Activated naive CD4-positive, alpha-beta T cell treated with Interleukin-2 at 50 U/mL for 16 hours (primary cell): ENCODE measurements around the gene SGSM2.

Experiments used
- DNase-seq: peaks from one replicate; pipeline ENCODE4 v3.0.0-alpha.2; 2020

Gene SGSM2

DNA sequence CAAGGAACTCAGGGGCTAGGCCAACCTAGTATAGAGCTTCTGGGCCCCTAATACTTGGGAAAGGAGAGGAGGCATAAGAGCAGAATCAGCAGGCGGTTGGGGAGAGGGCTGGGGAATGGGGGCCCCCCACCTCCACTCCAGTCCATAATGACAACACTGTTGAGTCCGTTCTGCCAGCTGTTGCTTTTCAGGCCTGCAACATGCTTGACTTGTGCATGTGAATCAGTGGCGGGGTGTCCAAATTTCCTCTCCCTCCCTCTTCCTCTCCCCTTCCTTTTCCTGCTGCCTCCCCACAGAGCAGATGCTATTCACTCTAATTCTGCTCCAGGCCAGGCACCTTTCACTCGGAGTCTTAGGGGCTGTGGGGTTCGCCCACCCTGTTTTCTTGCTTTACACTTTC is 31.7 kb downstream of the SGSM2 start:
- no peak for DNase-seq

DNA sequence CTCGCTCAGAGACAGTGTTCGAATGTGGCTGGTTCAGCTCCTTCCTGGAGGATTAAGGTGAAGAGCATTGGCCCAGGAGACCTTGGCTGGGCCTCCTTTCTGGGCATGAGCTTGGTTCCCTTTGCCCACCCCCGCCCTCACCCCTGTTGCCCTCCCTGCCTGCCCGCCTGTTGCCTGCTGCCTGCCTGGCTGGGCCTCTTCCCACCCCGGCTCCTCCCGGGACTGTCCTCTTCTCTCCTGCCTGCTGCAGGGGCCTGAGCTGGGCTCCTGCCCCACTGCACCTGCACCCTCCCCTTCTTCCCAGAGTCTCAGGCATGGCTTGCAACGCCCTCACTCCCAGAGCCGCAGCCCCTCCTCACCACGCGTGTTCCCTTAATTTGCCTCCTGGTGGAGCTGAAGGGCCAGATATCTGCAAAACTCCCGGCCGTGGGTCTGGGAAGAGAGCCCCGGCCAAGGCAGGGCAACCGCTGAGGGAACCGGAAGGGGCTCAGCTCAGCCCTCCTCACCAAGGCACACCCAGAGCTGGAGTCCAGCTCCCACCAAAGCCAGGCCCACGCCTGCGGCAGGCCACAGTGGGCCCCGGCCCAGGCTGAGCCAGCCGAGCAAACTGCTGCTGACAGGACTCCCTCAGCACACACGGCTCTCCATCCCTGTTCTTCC is 32.4 kb downstream of the SGSM2 start:
- DNase-seq = no peak

DNA sequence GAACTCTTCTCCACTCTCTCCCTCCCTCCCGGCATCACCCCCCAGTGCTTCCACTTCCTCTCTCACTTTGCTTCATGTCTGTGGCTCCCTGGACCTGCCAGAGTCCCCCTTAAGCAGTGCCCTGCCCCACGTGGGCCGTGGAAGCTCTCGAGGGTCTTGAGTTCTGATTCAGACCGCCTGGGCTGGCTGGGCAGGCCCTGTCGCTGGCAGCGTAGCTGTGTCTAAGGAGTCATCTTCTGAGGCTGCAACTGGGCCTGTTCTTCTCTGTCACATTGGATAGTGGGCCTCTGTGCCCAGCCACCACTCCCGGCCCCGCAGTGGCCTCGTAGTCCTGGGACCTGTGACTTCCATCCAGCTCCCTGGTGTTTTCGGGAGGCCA is 32.9 kb downstream of the SGSM2 start:
- DNase-seq = no peak

DNA sequence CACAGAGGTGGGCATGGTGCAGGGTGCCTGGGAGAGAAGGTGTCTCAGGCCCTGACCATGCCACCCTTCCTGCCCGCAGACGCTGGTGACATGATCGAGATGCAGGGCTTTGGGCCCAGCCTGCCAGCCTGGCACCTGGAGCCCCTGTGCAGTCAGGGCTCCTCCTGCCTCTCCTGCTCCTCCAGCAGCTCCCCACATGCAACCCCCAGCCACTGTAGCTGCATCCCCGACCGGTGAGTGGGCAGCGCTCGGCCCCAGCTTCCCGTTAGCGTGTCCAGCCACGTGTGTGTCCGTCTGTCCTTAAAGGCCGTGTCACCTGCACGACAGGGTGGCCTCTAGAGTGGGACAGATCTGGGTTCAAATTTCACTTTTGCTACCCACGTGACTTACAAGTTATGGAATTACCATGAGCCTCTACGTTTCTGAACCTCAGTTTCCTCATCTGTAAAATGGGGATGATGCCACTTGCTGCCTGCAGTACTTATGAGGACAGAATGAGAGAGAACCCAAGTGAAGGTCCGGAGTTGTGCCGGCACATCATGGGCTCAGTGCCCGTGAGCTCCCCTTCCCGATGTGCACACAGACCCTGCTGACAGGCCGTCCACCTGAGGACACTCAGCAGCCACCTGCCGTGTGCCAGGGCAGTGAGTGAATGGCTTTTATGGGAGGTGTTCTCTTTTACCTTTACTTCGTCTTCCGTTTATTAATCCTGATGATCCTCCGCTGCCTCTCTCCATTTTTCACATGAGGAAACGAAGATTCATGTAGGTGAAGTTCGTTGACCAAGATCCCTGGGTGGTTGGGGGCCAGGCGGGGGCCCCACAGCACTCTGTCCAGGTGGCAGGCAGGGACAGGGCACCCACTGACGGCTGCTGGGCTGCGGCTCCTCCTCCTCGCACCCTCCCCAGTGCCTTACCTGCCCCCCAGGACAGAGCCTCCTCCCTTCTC is 34.2 kb downstream of the SGSM2 start:
- DNase-seq = no peak

DNA sequence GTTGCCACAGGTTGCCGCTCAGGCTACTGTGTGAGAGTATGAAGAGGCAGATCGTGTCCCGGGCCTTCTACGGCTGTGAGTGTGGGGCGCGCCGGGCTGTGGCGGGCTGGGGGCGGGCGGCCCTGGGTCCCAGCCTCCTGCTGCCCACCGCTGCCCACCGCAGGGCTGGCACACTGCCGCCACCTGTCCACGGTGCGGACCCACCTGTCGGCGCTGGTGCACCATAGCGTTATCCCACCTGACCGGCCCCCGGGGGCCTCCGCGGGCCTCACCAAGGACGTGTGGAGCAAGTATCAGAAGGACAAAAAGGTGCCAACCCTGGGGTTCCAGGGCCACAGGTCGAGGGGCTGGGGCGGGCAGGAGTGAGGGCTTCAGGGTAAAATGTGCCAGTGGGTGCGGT is 34.9 kb downstream of the SGSM2 start:
- DNase-seq = no peak

DNA sequence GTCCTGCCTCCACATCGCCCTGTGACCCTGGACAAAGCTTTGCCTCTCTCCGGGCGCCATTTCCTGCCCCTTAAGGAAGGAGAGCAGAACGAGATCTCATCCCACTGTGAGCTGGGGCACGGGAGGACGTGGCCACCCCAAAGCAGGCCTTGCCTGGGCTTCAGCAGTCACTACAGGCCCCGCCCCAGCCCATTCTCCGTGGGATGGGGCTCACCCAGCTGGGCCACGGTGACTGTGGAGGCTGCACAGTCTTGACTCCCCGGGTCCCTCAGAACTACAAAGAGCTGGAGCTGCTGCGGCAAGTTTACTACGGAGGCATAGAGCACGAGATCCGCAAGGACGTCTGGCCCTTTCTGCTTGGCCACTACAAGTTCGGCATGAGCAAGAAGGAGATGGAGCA is 35.4 kb downstream of the SGSM2 start:
- no peak for DNase-seq

DNA sequence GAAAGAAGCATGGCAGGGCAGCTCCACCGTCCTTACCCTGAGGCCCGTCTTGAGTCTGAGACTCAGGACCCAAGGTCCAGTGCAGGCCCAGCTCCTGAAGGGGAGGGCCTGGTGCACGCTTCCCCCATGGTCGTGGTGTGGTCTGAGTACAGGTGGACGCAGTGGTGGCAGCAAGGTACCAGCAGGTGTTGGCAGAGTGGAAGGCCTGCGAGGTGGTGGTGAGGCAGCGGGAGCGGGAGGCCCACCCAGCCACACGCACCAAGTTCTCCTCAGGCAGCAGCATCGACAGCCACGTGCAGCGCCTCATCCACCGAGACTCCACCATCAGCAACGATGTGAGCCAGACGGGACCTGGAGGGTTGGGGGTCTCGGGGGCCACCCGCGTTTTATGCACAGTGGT is 35.9 kb downstream of the SGSM2 start:
- DNase-seq = no peak

DNA sequence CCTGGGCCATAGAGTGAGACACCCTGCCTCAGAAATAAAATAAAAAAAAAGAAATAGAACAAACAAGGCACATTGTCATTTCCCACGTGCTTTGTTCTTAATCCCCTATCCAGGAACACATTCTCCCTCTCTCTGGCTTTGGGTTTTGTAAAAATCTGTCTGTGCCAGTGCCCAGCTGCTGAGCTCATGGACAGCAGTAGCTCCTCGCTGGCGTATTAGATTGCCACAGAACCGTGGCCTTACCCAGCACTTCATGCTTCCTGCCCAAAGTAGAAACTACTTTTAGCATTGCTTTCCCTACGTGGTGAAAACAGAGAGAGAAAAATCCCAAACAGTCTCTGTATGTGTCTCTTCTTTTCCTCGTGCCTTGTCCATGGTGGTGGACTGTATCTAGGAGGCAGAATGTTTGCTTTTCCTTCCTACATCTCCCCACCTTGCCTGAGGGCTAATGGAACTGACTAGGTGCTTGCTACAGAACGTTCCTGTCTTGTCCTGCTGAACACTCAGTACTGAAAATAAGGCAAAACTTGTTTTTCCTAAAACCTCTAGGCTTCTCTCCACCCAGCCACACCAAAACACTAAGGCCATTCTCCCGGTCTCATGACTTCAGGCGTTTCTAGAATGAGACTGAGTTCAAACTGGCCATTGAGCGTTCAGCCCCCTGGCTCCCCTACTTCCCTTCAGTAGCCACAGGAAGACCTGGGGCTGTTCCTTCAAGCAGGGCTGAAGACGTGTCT is 37.4 kb downstream of the SGSM2 start:
- no peak for DNase-seq

DNA sequence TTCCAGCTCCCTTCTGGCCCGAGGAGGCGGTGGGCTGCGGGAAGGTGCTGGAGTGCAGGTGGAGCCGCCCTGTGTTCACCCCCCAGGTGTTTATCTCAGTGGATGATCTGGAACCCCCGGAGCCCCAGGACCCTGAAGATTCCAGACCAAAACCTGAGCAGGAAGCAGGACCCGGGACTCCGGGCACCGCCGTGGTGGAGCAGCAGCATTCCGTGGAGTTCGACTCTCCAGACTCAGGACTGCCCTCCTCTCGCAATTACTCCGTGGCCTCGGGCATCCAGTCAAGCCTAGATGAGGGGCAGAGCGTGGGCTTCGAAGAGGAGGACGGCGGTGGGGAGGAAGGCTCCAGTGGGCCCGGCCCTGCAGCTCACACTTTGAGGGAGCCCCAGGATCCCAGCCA is 38.1 kb downstream of the SGSM2 start:
- no peak for DNase-seq

DNA sequence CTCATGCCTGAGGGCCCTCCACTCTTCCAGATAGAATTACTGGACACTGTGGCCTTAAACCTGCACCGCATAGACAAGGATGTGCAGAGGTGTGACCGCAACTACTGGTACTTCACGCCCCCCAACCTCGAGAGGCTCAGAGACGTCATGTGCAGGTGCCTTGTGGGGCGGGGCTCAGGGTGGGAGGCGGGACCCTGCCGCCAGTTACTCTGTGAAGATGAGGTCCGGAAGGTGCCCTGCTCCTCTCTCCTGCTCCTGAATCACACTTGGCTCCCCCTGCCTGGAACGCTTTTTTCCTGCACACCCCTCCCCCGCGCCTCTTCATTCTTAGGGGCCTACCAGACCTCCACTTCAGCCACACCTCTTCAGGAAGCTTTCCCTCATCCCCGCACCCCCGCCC is 38.8 kb downstream of the SGSM2 start:
- no peak for DNase-seq

DNA sequence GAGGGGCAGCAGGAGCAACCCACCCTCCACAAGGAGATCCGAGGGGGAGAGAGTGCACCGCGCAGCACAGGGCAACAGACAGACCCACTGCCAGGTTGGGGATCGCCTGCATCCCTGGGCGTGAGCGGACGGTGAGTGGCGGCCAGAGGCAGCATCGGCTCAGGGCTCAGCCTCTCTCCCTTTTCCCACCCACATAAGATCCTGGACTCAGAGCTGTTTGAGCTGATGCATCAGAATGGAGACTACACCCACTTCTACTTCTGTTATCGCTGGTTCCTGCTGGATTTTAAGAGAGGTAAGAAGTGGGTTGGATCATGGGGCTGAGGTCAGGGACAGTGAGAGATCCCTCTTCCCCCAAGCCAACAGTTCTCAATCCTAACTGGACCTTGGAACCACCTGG is 40.4 kb downstream of the SGSM2 start:
- no peak for DNase-seq

DNA sequence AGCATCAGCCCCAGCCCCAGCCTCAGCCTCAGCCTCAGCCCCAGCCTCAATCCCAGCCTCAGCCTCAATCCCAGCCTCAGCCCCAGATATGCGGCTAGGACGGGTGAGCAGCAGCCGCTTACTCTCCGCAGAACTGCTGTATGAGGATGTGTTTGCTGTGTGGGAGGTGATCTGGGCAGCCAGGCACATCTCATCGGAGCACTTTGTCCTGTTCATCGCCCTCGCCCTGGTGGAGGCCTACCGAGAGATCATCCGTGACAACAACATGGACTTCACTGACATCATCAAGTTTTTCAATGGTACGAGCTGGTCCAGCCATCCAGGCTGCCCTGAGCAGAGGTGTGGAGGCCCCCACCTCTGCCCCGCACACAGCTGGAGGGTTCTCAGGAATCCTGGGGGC is 41.6 kb downstream of the SGSM2 start:
- DNase-seq = no peak

DNA sequence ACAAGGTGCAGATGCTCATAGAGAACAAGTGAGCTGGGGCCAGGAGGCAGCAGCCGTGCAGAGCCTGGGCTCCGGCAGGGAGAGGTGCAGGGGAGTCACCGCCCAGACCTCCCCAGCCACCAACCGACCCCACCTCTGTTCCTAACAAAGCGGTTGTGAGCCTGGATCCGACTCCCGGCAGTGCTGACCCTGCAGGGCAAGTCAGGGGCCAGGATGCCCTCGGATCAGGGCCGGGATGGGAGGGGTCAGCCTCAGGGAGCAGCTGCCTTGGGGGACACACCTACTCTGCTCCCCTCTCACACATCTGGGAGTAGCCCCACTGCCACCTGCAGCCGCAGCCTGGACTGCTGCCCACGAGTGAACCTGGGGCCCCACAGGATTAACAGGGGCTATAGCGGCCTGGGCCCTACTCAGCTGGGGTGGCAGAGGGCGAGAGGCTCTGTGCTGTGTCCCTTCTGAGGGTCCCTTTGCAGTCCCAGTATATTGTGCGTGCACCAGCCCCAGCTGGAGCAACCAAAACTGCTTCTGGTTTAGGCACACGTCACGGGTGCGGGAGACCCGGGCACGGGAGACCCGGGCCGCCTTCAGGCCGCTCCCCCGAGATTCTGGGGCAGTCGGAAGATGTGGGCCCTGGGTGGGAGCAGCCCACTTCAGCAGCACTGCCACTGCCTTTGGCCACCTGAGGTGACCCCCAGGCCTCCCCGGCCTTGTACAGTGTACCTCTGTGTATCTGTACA is 42.4 kb downstream of the SGSM2 start:
- no peak for DNase-seq

DNA sequence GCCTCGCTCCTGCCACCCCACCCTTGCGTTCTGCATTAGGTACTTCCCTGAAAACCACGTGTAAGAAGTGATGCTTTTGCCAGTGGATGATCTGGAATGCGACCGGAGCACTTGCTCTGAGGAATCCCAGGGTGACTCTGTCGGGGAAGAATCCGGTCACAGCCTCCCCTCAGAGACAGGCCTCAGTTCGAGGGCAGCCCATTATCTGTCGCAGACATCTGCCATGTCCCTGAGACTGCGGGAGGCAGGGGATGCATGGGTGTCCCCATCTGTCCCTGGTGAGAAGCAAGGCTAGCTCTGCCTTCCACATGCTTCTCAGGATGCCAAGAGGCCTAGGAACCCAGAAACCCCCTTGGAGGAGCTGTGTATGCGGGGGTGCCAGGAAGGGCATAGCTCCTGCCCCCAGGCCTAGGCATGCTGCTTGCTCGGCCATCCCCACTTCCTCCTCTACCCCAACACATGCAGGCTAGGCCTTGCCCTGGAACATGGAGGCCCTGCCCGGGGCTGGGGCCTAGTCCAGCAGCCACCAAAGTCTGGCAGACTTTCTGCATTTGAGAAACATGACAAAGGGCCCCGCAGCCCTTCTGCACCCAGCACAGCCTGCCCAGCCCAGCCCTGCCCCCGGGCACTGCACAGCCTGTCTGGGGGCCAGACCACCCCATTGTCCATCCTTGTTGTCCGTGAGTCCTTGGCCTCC is 43.1 kb downstream of the SGSM2 start:
- no peak for DNase-seq

DNA sequence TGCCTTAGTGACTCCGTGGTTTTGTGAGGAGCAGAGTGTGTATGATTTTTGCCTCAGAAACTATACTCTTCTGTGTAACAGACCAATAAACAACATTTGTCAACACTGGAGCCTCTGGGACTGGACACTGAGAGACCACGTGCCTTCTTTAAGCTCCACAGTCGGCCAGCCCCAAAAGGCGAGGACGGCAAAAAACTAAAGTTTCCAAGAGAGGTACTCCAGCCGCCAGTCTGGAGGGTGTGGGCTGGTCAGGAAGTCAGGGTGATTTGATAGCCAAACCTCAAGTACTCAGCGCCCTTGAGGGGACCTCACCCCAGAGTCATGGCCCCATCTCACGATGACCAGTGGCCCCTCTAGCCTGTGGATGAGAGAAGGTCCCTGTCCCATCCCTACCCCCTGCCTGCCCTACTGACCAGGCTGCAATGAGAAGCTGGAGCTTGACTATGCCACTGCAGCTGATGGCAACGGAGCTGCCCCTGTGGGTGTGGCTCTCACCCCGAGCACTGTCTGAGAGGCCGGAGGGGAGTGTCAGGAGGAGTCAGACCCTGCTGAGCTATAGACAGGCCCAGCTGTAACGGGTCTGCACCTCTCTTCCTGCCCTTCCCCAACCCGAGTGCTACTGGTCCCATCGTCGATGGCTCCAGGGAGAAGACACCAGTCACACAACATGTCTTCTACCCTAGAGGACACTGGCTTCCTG is 43.8 kb downstream of the SGSM2 start:
- DNase-seq = no peak

DNA sequence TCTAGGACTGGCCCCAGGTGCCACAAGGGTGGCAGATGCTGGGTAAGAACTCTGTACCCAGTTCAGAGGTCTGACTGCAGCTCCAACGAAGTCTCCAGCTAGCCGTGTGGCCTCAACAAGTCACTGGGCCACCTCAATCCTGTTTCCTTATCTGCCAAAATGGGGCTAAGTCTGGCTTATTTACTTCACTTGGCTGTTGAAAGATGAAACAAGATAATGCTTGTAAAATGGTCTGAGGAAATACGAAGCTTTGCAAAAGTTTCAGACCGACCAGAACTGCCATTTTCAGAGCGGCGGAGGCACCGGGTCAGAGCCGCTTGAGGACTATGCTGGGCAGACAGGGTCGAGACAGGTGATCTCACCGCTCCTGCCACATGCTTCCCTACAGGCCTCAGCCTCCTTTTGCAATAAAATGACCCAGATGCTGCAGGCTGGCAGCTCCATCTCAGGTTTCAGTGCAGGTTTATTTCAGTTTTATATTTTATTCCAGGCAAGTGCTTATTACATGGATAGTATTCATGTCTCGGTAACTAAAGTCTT is 46.4 kb downstream of the SGSM2 start:
- no peak for DNase-seq

DNA sequence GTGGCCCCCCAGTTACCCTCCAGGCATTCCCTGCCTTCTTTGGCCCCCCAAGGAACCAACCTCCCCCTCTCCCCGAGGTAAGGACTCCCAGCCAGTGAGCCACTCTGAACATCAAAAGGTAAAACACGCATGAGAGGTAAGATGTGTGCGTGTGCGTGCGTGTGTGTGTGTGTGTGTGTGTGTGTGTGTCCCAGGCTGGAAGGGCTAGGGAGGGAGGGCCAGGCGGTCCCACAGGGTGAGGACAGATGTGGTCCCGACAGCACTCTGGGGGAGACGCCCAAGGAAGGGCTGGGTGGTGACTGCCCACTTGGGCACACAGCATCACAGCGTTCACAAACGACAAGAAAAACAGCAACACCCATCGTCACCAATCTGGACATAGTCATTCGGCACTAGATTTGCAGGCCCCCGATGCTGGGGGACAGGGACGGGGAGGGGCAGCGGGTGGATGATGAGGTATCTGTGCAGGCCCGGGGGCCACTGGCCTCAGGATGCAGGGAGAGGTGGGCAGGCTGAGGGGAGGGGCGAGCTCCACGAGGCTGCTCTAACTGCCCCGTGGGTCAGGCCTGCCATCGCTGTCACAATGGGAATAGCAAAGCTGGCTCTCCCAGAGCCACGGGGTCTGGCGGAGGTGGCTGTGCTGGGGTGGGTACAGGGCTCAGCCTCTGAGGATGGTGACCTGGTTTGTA is 47.3 kb downstream of the SGSM2 start:
- no peak for DNase-seq

DNA sequence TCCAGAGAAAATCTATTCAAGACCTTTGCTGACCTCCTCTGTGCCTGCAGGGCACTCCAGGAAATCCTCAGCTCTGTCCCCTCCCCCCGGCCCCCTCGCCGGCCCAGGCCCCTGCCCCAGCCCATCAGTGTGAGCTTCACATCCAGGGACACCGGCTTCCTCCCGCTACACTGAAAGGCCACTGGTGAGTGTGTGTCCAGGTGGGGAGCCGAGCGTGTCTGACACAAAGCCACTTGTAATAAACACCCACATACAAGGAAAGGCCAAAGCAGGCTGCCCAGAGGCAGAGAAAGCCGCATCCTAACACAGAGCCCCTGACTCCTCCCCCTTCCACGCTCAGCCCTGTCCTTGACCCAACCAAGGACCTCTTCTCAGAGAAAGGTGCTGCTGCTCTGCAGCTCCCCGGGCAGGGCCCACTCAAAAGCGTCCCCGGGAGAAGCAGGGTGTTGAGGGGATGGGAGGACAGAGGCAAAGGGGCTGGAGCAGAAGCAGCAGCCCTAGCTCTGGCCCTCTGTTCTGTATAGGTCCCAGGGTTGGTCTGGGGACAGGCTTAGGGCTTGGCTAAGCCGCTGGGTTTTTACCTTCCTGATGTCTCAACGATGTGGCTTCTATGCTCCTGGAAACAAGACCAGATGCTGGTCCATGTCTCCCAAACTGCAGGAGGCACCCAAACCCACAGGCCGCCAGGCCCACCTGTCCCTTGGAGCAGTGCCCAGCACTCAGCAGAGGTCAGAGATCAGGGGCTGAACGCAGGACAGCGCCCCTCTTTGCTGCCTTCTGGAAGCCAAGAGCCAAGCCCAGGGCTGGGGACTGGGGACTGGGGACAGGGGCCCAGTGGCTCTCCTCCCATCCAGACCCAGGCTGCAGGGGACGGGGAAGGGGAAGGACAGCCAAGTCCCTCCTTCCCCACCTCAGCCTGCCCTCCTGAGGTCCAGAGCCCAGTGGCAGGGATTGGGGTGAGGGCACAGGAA is 48.2 kb downstream of the SGSM2 start:
- no peak for DNase-seq

DNA sequence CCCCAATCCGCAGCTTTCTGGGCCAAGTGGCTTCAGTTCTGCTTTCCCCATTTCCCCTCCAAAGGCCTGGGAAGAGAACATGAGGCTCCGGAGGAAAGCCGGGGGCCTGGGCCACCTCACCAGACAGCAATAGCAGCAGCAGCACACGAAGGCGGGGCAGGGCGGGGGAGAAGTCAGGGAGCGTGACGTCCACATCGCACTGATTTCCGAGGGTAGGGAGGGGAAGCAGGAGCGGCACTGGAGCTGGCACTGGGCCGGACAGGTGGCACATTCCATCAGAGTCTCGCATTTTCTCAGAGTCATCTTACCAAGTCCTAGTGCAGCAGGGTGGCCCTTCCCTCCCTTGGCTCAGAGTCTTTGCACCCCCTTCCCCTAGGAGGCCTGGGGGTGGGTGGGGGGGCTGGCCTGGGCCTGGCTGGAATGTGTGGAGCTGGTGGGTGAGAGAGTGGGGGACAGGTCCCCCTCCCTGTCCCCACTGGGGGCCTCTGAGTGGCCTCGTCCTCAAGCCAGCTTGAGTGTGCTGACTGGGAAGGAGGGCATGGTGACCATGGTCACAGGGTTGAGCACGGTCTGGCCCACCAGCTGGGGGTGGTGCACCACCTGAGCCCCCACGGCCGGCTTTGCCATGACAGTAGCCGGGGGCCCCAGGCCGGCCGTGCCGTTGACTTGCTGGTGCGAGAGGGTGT is 49.2 kb downstream of the SGSM2 start:
- no peak for DNase-seq
